ENCODE results near the gene ZFYVE19. TPM values are rescaled to one million over a fixed set of nuclear protein-coding genes. Genes with fewer than 3 reads are reported as not detected.
"Not testable (repeated sequence)": the region's sequence is repeated elsewhere in the genome, so short reads cannot be mapped to it uniquely, and the experiment has no call there.

The ZFYVE19 gene
- total and polyA plus RNA-seq, 2 experiments from 2014 or later: 8.5 to 22.7 TPM

GRCh38 chr15:40859206-40859851, 52.4 kb downstream of the ZFYVE19 start:
- H3K36me3 Mint-ChIP-seq (ENCODE audit: low read depth): peaks cover 33% of the 10 kb centered on the region
- no peak overlapping the region for H3K27ac ChIP-seq (ENCODE audit: low read depth)
- no peak overlapping the region for H3K4me3 Mint-ChIP-seq

GRCh38 chr15:40861147-40861546, 54.3 kb downstream of the ZFYVE19 start:
- not testable (repeated sequence) for DNase-seq (ENCODE audit: low spot score); H3K27ac Mint-ChIP-seq; H3K9me3 Mint-ChIP-seq; H3K79me2 ChIP-seq (replicated peaks; ENCODE audit: insufficient read depth); H3K27ac ChIP-seq (ENCODE audit: low read depth); H3K4me3 ChIP-seq; H3K4me1 ChIP-seq (ENCODE audit: insufficient read depth); H3K4me2 ChIP-seq; H3K27me3 ChIP-seq (ENCODE audit: insufficient read depth); H3K4me3 Mint-ChIP-seq; ATAC-seq; H4K20me1 ChIP-seq (replicated peaks; ENCODE audit: insufficient read depth); H3K9me2 ChIP-seq (ENCODE audit: insufficient read depth); H3K36me3 ChIP-seq (ENCODE audit: insufficient read depth); H2AFZ ChIP-seq
- H3K4me1 Mint-ChIP-seq: peaks cover 27% of the 10 kb centered on the region
- H3K27me3 Mint-ChIP-seq (ENCODE audit: insufficient read depth, low read depth, poor library complexity): peaks cover 13% of the 10 kb centered on the region
- H3K36me3 Mint-ChIP-seq (ENCODE audit: low read depth): peaks cover 25% of the 10 kb centered on the region
- peaks cover 17% of the 10 kb centered on the region for H3F3A ChIP-seq (replicated peaks; ENCODE audit: low read depth)

More at GRCh38 chr15:40859206-40859851, 52.4 kb downstream of the ZFYVE19 start:
- ATAC-seq (peak; percentile 88), DNase-seq (ENCODE audit: low spot score) (peak; percentile 94)
- Mint-ChIP-seq H3K27ac (no peak overlapping the region), H3K4me1 (peaks cover 27% of the 10 kb centered on the region), H3K9me3 (no peaks in the 10 kb centered on the region), H3K27me3 (ENCODE audit: insufficient read depth, low read depth, poor library complexity) (peaks cover 10% of the 10 kb centered on the region)
- Histone ChIP-seq H3K4me2 (no peak overlapping the region), H3K79me2 (replicated peaks; ENCODE audit: insufficient read depth) (no peaks in the 10 kb centered on the region), H3K4me3 (no peak overlapping the region), H2AFZ (no peak overlapping the region), H3F3A (replicated peaks; ENCODE audit: low read depth) (peaks cover 17% of the 10 kb centered on the region), H4K20me1 (replicated peaks; ENCODE audit: insufficient read depth) (peaks cover 3% of the 10 kb centered on the region), H3K36me3 (ENCODE audit: insufficient read depth) (no peaks in the 10 kb centered on the region; the same call in none of the 2 replicates), H3K27me3 (ENCODE audit: insufficient read depth) (no peaks in the 10 kb centered on the region), H3K9me2 (ENCODE audit: insufficient read depth) (no peaks in the 10 kb centered on the region), H3K4me1 (ENCODE audit: insufficient read depth) (no peaks in the 10 kb centered on the region; the same call in 1 of the 2 replicates)
- TF ChIP-seq CREB1 (CRISPR knock-in tag; IDR thresholded peaks at IDR 0.05; ENCODE audit: low read depth): peak; percentile 38; the same call in 1 of the 2 replicates
- TF ChIP-seq POLR2AphosphoS5 (IDR thresholded peaks at IDR 0.05; ENCODE audit: low read depth): peak; percentile 16; the same call in 1 of the 2 replicates
- peak; percentile 92 to 96 for TF ChIP-seq CTCF (conservative IDR thresholded peaks at IDR 0.05; ENCODE audit: low read depth in 2 of 2)
- no peak for TF ChIP-seq ETS1 (IDR thresholded peaks at IDR 0.05)

GRCh38 chr15:40863660-40864270, 56.9 kb downstream of the ZFYVE19 start:
- H3K9me3 Mint-ChIP-seq: no peaks in the 10 kb centered on the region
- no peaks in the 10 kb centered on the region for H3K79me2 ChIP-seq (replicated peaks; ENCODE audit: insufficient read depth)

More at GRCh38 chr15:40863660-40864270, 56.9 kb downstream of the ZFYVE19 start:
- Mint-ChIP-seq H3K27me3 (ENCODE audit: insufficient read depth, low read depth, poor library complexity) (peaks cover 5% of the 10 kb centered on the region), H3K4me3 (no peak overlapping the region), H3K36me3 (ENCODE audit: low read depth) (peaks cover 3% of the 10 kb centered on the region), H3K27ac (0 out of 2 replicates have a peak overlapping the region, but pooled peaks have one; percentile 56), H3K4me1 (peaks cover 12% of the 10 kb centered on the region; the same call in 2 of the 3 replicates)
- Histone ChIP-seq H3K4me2 (no peak overlapping the region), H3K4me3 (no peak overlapping the region), H3K36me3 (ENCODE audit: insufficient read depth) (no peaks in the 10 kb centered on the region), H4K20me1 (replicated peaks; ENCODE audit: insufficient read depth) (no peaks in the 10 kb centered on the region), H3K9me2 (ENCODE audit: insufficient read depth) (no peaks in the 10 kb centered on the region), H2AFZ (no peak overlapping the region), H3K4me1 (ENCODE audit: insufficient read depth) (no peaks in the 10 kb centered on the region; the same call in 1 of the 2 replicates), H3K27ac (ENCODE audit: low read depth) (no peak overlapping the region), H3K27me3 (ENCODE audit: insufficient read depth) (no peaks in the 10 kb centered on the region), H3F3A (replicated peaks; ENCODE audit: low read depth) (peaks cover 5% of the 10 kb centered on the region; the same call in 1 of the 2 replicates)
- DNase-seq (ENCODE audit: low spot score) (no peak), ATAC-seq (no peak)
- TF ChIP-seq EZH2phosphoT487 (IDR thresholded peaks at IDR 0.05; ENCODE audit: unreplicated experiment): no peak
- TF ChIP-seq ETS1 (IDR thresholded peaks at IDR 0.05): no peak
- TF ChIP-seq CTCF (conservative IDR thresholded peaks at IDR 0.05; ENCODE audit: low read depth in 2 of 2): no peak
- TF ChIP-seq ZNF331 (CRISPR knock-in tag; IDR thresholded peaks at IDR 0.05; ENCODE audit: low read depth): no peak
- no peak for TF ChIP-seq EZH2 (IDR thresholded peaks at IDR 0.05; ENCODE audit: low read depth, unreplicated experiment)
- TF ChIP-seq NANOG (IDR thresholded peaks at IDR 0.05; ENCODE audit: borderline replicate concordance): no peak
